Activated CD8-positive, alpha-beta memory T cell treated with anti-CD3 and anti-CD28 coated beads, Interleukin-2, amount 50 U/mL, for 4 hours (primary cell): ENCODE data around the gene ENDOD1.
"Not testable (repeated sequence)": the region's sequence is repeated elsewhere in the genome, so short reads cannot be mapped to it uniquely, and the experiment has no call there.

Experiments used
- DNase-seq: peaks from one replicate; pipeline ENCODE4 v3.0.0-alpha.2; 2020

The ENDOD1 gene, protein sequence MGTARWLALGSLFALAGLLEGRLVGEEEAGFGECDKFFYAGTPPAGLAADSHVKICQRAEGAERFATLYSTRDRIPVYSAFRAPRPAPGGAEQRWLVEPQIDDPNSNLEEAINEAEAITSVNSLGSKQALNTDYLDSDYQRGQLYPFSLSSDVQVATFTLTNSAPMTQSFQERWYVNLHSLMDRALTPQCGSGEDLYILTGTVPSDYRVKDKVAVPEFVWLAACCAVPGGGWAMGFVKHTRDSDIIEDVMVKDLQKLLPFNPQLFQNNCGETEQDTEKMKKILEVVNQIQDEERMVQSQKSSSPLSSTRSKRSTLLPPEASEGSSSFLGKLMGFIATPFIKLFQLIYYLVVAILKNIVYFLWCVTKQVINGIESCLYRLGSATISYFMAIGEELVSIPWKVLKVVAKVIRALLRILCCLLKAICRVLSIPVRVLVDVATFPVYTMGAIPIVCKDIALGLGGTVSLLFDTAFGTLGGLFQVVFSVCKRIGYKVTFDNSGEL

GRCh38 chr11:95089620-95090542 is at the start of gene ENDOD1:
TSS of gene ENDOD1 (plus strand) at chr11:95089846. CDS start at chr11:95089928, 82 bp downstream.
- peak; percentile 84 for DNase-seq

- DNase-seq, result no peak
These were observed 47.4 kb upstream of the ENDOD1 start for GRCh38 chr11:95042239-95042638.

- no peak for DNase-seq
These were observed 46.7 kb upstream of the ENDOD1 start for GRCh38 chr11:95042906-95043305.

GRCh38 chr11:95044010-95044409 is 45.6 kb upstream of the ENDOD1 start:
- no peak for DNase-seq

GRCh38 chr11:95045812-95046211 is 43.8 kb upstream of the ENDOD1 start:
- no peak for DNase-seq

DNA sequence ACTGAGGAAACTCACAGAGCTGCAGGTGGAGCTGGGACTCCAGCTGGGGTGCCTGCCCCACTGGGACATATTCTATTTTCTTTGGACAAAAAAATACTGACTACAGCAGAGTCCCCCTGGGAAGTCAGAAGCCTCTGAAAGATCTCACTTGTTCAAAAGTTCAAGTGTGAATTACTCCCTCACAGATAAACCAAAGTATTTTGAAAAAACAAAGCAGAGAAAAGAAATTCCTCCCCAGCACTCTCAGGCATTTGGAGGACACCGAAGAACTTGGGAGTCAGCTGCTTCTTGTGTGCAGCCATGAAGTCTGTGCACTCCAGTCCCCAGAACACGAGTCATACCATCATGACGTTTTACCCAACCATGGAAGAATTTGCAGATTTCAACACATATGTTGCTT is 40.5 kb upstream of the ENDOD1 start, which contains the start of gene KDM4F:
TSS of gene KDM4F (plus strand) at position 301 of the 400 bp plus-strand sequence.
- DNase-seq, result not testable (repeated sequence)

- DNase-seq, result no peak
These were observed 38.9 kb upstream of the ENDOD1 start for GRCh38 chr11:95050595-95051202.

- DNase-seq, result no peak
These were observed 35.3 kb upstream of the ENDOD1 start for GRCh38 chr11:95054356-95054755.

- DNase-seq, result no peak
These were observed 34.3 kb upstream of the ENDOD1 start for GRCh38 chr11:95055283-95055897.

- DNase-seq, result no peak
These were observed 31.7 kb upstream of the ENDOD1 start for GRCh38 chr11:95057959-95058358.

DNA sequence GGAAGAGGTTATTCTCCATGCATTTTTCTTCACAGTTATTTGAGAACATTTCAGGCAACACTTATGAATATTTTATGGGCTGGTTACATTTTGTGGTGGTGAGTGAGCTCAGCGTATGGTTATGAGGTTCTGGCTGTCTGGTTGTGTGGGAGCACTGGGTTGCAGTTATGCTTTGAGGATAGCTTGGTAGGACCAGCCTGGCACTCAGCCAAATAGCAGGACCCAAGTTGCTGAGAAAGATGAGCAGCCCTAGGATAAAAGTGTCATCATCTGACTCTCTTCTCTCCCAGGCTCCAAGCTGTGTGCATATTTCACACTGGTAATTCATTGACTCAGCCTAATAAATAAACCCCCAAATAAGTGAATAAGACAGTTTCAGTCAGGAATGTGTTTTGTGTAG is 31.0 kb upstream of the ENDOD1 start:
- DNase-seq, result no peak

GRCh38 chr11:95059046-95059445 is 30.6 kb upstream of the ENDOD1 start:
- DNase-seq, result no peak

DNA sequence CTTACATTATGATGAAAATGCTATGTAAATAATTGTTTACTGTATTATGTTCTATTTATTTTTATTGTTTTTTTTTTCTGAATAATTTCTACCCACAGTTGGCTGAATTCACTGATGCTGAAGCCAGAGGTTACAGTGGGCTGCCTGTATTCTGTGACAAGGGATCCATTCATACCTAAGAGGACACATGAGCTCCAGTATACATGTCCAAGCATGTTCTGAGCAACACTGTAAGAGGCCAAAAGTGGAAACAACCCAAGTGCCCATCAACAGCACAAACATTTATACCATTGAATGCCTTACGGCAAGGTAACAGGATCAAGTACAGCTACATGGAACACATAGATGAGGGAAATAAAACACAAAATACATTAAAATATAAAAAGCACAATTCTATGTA is 24.3 kb upstream of the ENDOD1 start:
- no peak for DNase-seq

DNA sequence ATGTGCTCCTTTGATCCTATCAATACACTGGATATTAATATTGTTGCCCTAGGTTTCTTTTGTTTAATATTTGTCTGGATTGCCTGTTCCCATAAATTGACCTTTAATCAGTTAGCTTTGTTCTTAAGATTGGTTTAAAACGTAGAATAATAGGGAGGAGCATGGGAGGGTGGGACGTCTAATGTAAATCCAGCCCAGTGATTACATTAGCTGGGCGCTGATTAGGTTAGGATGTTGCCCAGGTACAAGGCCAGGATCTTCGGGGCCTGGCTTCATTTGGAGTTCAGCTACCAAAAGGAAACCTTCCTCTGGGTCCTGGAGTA is 23.0 kb upstream of the ENDOD1 start, which contains the start of gene SRSF8:
TSS of gene SRSF8 (plus strand) at position 204 of the 323 bp plus-strand sequence. CDS start 308 bp downstream, outside the sequence.
- DNase-seq, result no peak

DNA sequence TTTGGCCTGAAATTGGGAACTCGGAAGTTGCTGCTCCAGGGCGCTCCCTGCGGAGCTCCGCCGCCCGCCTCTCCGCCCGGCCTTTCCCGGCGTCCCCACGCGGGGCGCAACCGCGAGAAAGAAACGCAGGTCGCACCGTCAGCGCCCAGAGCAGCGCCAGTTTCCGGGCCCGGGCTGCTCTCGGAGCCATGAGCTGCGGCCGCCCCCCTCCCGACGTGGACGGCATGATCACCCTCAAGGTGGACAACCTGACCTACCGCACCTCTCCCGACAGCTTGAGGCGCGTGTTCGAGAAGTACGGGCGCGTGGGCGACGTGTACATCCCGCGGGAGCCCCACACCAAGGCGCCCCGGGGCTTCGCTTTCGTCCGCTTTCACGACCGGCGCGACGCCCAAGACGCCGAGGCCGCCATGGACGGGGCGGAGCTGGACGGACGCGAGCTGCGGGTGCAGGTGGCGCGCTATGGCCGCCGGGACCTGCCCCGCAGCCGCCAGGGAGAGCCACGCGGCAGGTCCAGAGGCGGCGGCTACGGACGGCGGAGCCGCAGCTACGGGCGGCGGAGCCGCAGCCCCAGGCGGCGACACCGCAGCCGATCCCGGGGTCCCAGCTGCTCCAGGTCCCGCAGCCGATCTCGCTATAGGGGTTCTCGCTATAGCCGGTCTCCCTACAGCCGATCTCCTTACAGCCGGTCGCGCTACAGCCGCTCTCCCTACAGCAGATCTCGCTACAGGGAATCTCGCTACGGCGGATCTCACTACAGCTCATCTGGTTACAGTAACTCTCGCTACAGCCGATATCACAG is 22.4 kb upstream of the ENDOD1 start:
- peak; percentile 74 for DNase-seq

- no peak for DNase-seq
These were observed 21.8 kb upstream of the ENDOD1 start for GRCh38 chr11:95067841-95068219.

DNA sequence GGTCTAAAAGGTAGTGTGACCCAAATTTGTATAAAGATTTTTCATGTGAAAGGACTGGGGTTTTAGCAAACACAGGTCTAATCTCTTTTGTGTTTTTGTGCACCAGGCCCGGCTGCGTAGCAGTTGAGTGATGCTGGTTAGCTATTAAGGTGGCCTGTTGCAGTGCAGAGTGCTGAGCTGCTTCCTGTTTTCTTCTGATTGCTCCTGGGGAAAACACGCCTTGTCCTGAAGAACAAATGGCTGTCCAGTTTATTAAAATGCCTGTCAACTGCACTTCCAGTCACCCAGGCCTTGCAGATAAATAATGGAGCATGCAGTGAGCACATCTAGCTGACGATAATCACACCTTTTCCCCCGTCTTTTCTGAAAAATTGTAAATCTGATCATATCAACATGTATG is 21.1 kb upstream of the ENDOD1 start:
- DNase-seq, result peak; percentile 49

- no peak for DNase-seq
These were observed 19.2 kb upstream of the ENDOD1 start for GRCh38 chr11:95070471-95070870.

- DNase-seq, result no peak
These were observed 16.7 kb upstream of the ENDOD1 start for GRCh38 chr11:95072948-95073347.

DNA sequence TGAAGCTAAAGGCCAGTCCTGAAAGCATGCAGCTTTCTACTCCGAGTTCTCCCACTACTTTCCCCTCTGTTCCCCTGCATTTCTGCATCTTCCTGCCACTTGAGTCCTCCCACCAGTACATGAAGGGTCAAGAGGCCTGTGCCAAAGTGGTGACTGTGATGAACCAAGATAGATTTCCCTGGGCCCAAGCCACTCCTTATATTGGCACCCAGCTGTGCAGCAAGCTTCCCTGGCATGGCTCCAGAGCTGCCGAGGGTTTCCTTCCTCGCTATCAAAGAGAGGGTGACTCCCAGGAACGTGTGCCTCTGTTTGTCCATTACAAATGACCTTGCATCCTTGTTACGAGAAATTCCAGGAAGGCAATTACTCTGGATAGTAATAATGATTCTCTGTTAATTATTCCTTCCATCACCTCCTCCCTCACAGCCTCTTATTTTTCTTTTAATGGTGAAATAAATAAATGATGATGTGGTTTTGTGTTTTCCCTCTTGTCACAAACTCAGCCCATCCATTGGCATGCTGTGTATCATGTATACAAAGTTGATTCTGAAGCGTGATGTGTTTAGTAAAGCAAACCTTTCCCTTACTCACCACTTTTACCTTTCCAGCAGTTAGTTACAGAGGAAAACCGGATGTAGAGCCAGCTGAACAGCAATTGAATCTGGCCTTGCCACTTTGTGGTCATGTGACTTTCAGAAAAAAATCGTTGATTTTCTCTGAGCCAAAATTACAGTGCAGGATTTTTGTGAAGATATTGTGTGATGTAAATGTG is 14.7 kb upstream of the ENDOD1 start:
- DNase-seq, result no peak

DNA sequence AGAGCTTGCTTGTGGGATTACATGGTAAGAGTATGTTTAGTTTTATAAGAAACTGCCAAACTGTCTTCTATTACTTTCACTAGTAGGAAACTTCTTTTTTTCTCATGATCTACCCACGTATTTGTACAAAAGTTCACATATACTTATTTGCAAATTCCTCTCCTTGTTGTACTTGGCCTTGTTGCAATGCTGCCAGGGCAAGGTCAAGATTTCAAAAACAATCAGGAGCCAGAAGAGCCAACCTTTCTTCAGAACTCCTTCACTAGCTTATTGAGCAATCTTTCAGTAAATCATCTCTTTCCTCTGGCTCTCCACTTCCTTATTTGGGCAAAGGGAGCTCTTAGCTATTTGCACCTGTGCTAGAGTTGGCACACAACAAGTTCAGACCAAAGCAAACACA is 13.2 kb upstream of the ENDOD1 start:
- DNase-seq, result no peak
